ENCODE measurements around the gene PARP16. TPM values are rescaled to one million over a fixed set of nuclear protein-coding genes. Genes with fewer than 3 reads are reported as not detected.

Gene PARP16
- total RNA-seq, 2 donors from 2014 or later: 11.5 to 13.8 TPM

DNA sequence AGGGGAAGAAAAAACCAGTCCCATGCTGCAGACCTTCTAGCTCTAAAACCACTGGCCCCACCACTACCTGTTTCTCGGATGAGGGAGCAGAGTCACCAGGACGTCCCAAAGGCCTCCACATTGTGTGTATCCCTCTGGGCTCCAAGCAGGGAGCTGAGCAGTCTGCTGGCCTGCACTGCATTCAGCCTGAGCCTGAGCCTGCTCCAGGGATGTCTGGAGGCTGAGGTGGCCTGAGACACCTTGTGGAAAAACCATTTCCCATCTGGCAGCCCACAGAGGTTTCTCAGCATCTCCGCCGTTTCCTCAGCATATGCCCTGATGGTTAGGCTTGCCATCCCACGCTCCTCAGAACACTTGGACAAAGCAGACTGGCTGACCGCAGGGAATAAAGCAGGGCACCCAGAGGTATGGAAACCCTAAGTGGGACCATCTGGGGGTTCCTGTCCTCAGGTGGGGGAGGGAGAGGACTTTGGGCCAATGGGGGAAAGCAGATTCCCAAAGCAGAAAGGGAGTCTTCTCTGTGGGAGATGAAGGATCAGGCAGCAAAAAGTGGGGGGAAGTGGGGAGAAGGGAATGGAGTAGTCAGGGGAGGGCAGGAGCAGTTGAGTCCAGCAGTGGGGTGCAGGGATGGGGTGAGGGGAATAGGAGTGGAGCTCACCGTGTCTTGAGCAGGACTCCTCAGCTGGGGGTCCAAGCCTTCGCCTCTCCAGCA lies 75.8 kb downstream of the PARP16 start, which contains the start of gene CILP:
Gene CILP, minus strand, starts transcription at position 704 of the 712 bp plus-strand sequence. CDS start 1,718 bp downstream, outside the sequence.
- H3K4me1 Mint-ChIP-seq: peaks cover 5% of the 10 kb centered on the region
- H3K4me3 Mint-ChIP-seq: no peak within 1 kb of the TSS
- H3K27ac Mint-ChIP-seq: peak within 1 kb of the TSS; percentile 62

DNA sequence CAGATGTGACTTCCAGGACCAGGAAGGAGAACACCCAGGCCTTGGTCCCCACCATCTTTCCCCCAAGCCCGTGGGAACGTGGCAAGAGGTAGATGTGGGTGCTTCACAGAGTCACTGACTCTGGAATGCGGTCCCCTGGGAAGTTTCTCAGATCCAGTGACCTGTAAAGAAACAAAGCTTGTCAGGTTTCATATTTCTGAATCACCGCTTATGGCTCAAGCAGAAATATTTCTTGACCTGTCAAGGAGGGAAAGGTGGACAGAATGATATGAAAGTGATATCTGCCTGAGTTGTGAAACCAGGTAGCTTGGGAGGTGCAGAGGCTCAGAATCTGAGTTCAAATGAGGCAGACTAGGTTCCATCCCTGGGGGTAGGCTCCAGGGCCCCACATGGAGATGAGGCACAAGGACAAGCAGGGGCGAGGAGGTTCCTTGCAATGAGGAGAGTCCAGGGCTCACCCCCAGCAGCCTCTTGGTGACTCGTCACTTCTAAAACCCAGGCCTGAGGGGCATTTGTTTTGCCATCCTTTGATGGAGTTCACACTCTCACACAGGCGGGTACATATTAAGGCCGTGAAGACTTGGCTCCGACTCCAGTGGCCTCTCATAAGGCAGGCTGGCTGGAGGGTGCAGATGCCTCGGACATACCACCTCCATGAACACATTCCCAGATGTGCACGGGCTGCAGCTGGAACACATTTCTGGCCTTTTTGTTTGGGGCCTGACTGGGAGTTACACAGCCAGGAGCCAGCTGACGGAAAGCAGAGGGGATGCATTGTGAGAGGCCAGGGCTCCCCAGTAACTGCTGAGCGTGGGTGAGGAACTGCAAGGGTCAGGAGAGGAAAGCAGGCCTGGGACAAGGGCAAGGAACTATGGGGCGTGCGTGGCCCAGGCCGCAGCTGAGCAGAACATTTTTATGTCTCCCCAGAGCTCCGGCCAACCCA lies 76.7 kb downstream of the PARP16 start:
- Mint-ChIP-seq H3K27me3 (peaks cover 15% of the 10 kb centered on the region), H3K4me1 (peaks cover 5% of the 10 kb centered on the region), H3K4me3 (no peak overlapping the region), H3K27ac (no peak overlapping the region), H3K36me3 (ENCODE audit: low read depth) (peaks cover 2% of the 10 kb centered on the region)
- DNase-seq (no peak), ATAC-seq (no peak)
- H3K9me3 ChIP-seq (ENCODE audit: control insufficient read depth, low read length, poor library complexity, severe bottlenecking): no peaks in the 10 kb centered on the region

More for the DNA sequence above, 75.8 kb downstream of the PARP16 start, which contains the start of gene CILP:
- H3K27me3 Mint-ChIP-seq: peaks cover 10% of the 10 kb centered on the region
- DNase-seq: no peak
- H3K36me3 Mint-ChIP-seq (ENCODE audit: low read depth): peaks cover 2% of the 10 kb centered on the region
- no peaks in the 10 kb centered on the region for H3K9me3 ChIP-seq (ENCODE audit: control insufficient read depth, low read length, poor library complexity, severe bottlenecking)
- ATAC-seq: no peak

DNA sequence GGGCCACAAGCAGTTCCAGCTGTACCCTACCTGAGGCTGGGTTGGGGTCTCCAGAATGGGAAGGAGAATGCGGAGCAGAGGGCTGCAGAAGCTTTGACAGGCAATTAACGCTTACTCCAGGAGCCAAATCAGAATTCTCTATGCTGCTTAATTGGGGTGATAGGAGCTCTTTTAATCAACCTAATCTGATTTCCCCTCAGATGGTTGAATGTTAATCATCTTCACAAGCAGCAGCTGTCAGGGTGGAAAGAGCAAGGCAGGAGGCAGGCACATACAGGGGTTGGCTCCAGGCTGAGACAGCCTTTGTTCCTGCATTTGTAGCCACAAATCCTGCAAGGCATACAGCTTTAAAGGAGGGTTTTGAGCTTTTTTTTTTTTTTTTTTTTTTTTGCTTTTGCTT lies 78.0 kb downstream of the PARP16 start:
- Mint-ChIP-seq H3K27me3 (peaks cover 16% of the 10 kb centered on the region), H3K27ac (no peak overlapping the region), H3K36me3 (ENCODE audit: low read depth) (peaks cover 2% of the 10 kb centered on the region), H3K4me1 (peaks cover 5% of the 10 kb centered on the region), H3K4me3 (no peak overlapping the region)
- DNase-seq (no peak), ATAC-seq (no peak)
- no peaks in the 10 kb centered on the region for H3K9me3 ChIP-seq (ENCODE audit: control insufficient read depth, low read length, poor library complexity, severe bottlenecking)

Other genes with a start within 250 kb of the PARP16 start
- gene SLC51B, start 241.5 kb downstream of the PARP16 start, total RNA-seq: not detected
- gene RASL12, start 218.9 kb downstream of the PARP16 start, total RNA-seq: not detected
- gene KBTBD13, start 210.1 kb downstream of the PARP16 start, total RNA-seq: not detected
- gene UBAP1L, start 171.7 kb downstream of the PARP16 start, total RNA-seq: 1 to 10 TPM; 7.8 to 8.4 TPM
- 10 to 100 TPM; 20.3 to 23.4 TPM for gene PDCD7, start 153.1 kb downstream of the PARP16 start, total RNA-seq
- 10 to 100 TPM; 30.8 to 35.0 TPM for gene CLPX, start 101.5 kb downstream of the PARP16 start, total RNA-seq
- gene CILP, start 75.4 kb downstream of the PARP16 start, total RNA-seq: under 1 TPM; 0.22 to 0.26 TPM
- gene RNU5A-1, start 9.2 kb upstream of the PARP16 start, total RNA-seq: not detected
- not detected for gene RNU5B-1, start 17.8 kb upstream of the PARP16 start, total RNA-seq
- not detected for gene IGDCC3, start 91.1 kb upstream of the PARP16 start, total RNA-seq
- under 1 TPM; 0.07 to 0.10 TPM for gene IGDCC4, start 136.1 kb upstream of the PARP16 start, total RNA-seq
- gene DPP8, start 230.8 kb upstream of the PARP16 start, total RNA-seq: 10 to 100 TPM; 37.9 to 42.9 TPM
- gene HACD3, start 243.6 kb upstream of the PARP16 start, total RNA-seq: 10 to 100 TPM; 14.3 to 14.8 TPM